Brain pericyte (primary cell): ENCODE measurements around the gene SLC30A2.

Experiments used
- DNase-seq: peaks from one replicate; pipeline ENCODE4 v3.0.0-alpha.2; 2012; ENCODE audit warnings: low read depth, low spot score

SLC30A2 gene

DNA sequence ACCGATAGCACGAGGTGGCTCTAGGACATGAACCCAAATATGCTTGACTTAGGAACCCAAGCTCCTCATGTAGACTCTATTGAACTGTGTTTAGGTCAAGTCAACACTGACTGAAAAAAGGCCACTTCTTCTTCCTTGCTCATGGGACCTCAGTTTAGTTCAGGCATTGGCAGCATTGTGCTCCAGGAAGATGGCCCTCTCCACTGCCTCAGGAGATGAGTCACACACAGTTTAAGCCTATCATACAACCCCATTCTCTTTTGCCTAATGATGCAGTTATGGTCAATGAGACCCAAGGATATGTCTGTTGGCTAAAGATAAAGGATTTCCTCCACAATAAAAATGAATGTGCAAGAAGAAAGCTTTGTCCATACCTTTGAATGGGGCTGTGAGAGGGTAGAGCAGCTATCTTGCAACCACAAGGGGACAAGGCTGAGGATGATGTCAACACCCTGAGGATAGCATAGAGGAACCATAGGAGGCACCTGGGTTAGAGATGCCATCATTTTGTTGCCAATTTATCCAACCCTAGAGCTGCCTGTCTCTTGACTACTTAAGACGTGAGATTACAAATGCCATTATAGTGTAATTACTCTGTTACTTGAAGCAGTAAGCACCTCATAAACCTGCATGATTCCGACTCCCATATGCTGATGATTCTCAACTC, 24.5 kb upstream of the SLC30A2 start:
- DNase-seq = no peak

GRCh38 chr1:26069941-26070295, 24.0 kb upstream of the SLC30A2 start:
- DNase-seq = no peak

DNA sequence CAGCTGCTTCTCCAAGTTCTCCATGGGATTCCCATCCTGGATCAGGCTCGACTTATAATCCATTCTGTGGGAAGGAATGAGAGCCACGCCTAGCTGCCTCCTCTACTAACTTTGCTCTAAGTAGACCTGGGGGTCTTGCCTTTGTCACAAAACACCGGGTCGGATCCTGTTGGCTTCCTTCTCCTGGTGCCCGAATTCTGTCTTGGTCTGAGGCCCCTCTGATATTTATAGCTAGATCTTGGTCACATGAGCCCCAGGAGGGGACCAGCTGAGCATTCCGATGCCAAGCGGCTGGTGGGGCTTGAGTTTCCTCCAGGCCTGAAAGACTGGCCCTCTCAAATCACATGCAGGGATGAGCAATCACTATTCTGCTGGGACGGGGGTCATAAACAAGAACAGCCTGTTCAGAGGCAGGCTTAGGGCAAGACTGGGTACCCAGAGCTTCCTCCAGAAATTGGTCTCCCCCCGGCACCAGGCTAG, 21.6 kb upstream of the SLC30A2 start, which contains the start of gene TRIM63:
Gene TRIM63 (minus strand): TSS at position 199 of the 480 bp plus-strand sequence. CDS start 136 bp downstream, at position 63.
- no peak for DNase-seq

- no peak for DNase-seq
Measured at GRCh38 chr1:26066857-26067256, 20.9 kb upstream of the SLC30A2 start.

DNA sequence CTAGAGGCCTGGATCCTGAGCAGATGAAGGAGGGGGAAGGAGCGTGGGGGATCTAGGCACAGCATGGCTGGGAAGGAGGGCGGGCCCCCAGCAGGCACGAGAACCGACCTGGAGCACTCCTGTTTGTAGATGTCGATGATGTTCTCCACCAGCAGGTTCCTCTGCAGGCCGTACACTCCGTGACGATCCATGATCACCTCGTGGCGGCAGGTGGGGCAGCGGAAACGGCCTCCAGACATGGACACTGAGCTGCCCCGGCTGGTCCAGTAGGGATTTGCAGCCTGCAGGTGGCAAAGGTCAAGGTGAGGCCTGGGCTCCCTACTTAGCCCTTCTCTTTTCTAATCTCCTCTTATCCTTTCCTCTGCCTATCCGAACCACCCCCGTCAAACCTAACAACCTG, 20.2 kb upstream of the SLC30A2 start:
- no peak for DNase-seq

- DNase-seq = no peak
Measured at GRCh38 chr1:26064553-26064952, 18.6 kb upstream of the SLC30A2 start.

DNA sequence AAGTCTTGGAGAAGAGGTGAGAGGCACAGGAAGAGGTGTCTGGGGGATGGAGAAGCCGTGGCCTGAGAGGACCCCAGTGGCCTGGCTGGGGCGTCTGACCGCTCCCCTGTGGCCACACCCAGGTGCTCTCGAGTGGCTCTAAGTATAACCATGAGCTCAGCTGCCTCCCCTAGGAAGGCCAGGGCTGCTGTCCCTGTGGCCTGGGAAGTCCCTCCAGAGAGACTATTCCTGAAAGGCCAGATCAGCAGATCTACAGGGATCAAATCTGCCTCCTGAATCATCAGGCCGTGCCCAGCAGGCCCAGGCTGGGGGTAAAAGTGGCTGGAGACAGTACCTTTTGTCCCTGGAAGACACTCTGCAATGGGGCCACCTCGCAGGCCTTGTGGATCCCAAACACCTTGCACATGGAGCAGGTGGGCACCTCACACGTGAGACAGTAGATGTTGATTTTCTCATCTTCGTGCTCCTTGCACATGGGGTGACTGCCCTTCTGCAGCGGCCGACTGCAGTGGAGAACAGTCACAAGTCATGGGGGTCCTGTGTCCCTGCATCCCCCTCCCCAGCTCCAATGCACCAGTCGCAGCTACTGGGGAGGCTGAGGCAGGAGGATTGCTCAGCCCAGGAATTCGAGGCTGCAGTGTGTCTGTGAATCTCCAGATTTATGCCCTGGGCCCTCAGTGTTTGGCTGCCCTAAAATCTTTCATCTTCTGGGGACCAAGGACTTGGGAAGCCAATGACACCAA, 15.1 kb upstream of the SLC30A2 start:
- DNase-seq = no peak

DNA sequence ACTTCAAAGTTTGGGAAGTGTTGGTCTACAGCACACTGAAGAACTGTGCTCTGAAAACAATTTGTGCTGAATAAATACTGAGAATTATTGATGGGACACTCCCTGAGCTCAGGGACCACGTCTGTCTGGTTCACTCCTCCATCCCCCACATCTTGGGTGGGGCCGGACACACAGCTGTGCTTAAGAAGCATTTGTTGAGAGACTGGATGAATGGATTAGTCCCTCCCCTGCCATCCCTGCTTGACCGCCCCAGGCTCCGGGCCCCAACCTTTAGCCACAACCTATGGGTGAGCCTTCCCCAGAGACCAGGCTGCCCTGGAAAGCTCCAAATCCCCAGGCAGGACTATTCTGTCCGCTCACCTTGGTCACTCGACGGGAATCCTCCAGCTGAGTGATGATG, 14.0 kb upstream of the SLC30A2 start:
- no peak for DNase-seq

- no peak for DNase-seq
Measured at GRCh38 chr1:26058052-26058595, 12.2 kb upstream of the SLC30A2 start.

DNA sequence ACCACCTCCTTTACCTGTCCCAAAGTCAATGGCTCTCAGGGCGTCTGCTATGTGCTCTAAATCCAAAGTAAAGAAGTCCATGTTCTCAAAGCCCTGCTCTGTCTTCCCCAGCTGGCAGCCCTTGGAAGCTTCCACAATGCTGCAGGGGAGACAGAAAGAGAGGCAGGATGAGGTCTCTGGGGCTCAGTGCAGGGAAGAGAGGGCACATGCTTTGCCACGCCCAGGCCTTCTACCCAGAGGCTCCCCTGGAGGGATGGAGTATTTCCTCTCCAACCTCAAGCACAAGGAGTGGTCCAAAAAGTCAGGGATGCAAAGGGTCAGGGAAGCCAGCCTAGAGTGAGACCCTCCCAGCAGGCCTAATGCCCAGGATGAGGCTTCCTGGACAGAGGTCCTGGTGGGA, 11.3 kb upstream of the SLC30A2 start:
- no peak for DNase-seq

DNA sequence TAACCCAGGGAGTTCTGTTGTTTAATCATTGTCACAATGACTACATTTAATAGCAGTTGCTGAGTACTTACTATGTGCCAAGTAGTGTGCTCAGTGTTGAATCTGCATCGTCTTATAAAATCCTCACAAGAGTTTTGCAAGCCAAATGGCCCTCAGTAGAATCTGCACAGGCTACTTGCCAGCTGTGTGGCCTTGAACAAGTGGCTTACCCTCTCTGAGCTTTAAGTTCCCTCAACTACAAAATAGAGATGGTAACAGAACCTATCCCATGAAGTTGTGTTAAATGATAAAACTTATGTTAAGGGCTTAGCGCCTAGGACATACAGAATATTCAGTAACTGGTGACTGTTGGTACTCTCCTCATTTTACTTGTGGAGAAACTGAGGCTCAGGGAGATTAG, 9.1 kb upstream of the SLC30A2 start:
- DNase-seq = no peak

DNA sequence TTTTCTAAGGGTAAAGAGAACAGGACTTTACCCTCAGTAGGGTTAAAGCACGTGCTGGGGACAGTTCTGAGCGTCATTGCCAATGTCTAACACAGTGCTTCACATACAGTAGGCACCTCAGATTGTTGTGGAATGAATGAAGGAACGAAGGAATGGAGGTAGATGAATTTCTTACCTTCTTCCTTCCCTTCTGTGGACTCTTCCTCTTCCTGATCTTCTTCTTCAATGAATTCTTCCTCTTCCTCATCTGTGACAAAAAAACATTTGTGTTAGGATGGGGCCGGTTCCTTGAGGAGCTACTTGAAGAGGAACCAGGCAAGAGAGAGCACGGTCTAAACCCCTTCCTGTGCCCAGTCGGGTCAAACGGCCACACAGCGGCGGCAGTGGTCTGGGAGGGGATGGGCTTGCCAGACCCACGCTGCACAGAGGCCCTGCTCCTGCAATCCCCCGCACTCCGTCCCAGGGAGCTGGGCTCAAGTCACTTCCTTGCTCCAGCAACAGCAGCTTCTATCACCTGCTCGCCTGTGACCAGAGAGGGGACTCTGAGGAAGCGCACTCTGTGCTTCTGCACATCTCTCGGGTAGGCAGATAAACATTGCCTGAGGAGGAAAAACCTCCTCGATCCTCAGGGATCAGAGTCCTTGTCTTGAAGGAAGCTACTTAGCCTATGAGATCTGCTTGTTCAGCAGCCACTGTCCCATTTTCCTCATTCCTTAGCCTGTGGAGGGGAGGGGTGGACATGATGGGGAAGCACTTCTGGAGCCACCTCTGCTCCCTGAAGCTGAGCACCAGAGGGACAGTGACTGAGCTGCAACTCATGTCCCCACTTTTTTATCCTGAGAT, 8.0 kb upstream of the SLC30A2 start:
- DNase-seq = no peak

- no peak for DNase-seq
Measured at GRCh38 chr1:26050248-26050640, 4.3 kb upstream of the SLC30A2 start.

- DNase-seq = no peak
Measured at GRCh38 chr1:26049531-26050247, 3.8 kb upstream of the SLC30A2 start.

DNA sequence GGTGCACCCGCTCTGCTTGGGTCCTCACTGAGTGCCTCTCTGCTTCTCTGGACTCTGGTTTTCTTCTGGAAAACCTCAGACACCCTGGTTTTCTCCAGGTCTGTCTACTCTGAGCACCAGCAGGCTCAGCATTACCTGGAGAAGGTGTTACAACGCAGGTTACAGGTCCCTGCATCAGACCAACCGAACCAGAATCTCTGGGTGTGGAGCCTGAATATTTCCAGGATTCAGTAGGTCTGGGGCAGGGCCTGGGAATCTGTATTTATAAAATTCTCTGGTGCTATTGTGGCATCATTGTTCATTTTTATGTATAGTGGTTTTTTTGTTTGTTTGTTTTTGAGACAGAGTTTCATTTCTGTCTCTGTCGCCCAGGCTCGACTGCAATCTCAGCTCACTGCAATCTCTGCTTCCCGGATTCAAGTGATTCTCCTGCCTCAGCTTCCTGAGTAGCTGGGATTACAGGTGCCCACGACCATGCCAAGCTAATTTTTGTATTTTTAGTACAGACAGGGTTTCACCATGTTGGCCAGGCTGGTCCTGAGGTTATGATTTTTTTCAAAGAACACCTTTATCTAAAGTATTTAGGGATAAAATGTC, 1.5 kb upstream of the SLC30A2 start:
- no peak for DNase-seq

GRCh38 chr1:26046246-26047095, 553 bp upstream of the SLC30A2 start:
- no peak for DNase-seq

DNA sequence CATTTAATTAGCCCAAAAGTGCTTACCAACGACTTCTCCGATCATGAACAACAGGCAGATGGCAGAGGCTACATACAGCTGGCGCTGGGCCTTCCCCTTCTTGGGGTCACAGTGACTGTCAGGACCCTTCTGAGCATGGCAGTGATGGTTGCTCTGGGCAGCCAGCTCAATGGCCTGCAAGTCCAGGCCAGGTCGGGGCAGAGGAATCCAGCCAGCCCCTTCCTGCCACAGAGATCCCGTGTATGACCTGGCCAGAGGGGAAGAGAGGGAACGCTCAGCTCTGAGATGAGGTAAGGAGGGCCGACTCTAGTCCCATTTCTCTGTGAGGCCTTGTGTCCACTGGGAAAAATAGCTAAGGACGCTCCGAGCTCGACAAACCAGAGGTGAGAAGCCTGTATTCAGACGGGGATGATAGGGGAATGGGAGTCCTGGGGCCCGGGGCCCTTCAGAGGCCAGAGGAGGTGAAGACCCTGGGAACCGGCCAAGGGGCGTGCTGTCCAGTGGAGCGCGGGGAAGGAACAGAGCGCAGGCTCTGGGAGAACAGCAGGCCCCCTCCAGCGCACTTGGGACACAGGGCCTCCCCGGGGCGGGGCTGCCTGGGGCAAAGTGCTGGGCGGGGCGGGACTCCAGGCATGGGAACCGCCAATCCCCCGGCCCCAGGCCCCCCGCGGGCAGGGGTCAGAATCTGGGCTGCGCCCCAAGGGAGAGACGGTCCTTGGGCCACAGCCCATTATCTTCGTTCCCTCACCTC, 772 bp downstream of the SLC30A2 start:
- no peak for DNase-seq

DNA sequence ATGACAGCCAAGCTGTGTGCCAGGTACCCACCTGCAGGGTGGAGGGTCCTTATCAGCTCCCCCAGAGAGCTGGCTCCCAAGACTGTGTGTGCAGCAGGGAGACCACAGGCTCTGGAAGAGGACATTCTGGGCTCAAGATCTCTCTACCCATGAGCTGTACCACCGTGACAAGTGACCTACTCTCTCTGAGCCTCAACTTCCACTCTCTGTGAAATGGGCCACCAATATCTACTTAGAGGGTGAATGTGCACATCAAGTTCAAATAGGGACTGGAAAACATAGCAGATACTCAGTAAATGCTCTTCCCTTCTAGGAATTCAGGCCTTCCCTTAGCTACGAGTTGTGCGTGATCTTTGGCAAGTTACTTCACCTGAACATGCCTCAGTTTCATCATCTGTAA, 1.5 kb downstream of the SLC30A2 start:
- DNase-seq = no peak

GRCh38 chr1:26043765-26044164, 2.2 kb downstream of the SLC30A2 start:
- DNase-seq = no peak
